Heart right ventricle (tissue), 16 donors: ENCODE results near the gene NOL9. TPM values are rescaled to one million over a fixed set of nuclear protein-coding genes. Genes with fewer than 3 reads are reported as not detected.
A peak's percentile ranks its signal among the peaks of the same experiment; 100 is the strongest.

Experiments
- ATAC-seq, 8 donors: fragments of 200-7000 bp; cut with Tn5 transposase; one replicate each; pipeline ENCODE4 v1.9.1; 2020; ENCODE audit warnings: mild to moderate bottlenecking in 8 of 8, moderate library complexity in 8 of 8, moderate number of reproducible peaks in 1 of 8
- DNase-seq, 2 donors: peaks; one replicate each; pipeline ENCODE4 v3.0.0-alpha.2; 2020
- H3K27ac ChIP-seq, 10 donors: fragments of 200-600 bp; sonication (generic) in 2 of 10; one replicate each; pipeline versions ENCODE4 v1.5.0 to v1.8.0; 2020 to 2022; ENCODE audit warnings: mild to moderate bottlenecking in 3 of 10
- H3K27me3 ChIP-seq, 7 donors: fragments of 200-600 bp; one replicate each; pipeline ENCODE4 v1.8.0; 2021 to 2022; ENCODE audit warnings: mild to moderate bottlenecking in 2 of 7
- H3K36me3 ChIP-seq, 9 donors: fragments of 200-600 bp; sonication (generic) in 1 of 9; one replicate each; pipeline versions ENCODE4 v1.5.0 to v1.8.0; 2020 to 2022; ENCODE audit warnings: mild to moderate bottlenecking in 2 of 9
- H3K4me1 ChIP-seq, 9 donors: fragments of 200-600 bp; sonication (generic) in 1 of 9; one replicate each; pipeline versions ENCODE4 v1.5.0 to v1.8.0; 2020 to 2022; ENCODE audit warnings: mild to moderate bottlenecking in 4 of 9
- H3K4me3 ChIP-seq, 10 donors: fragments of 200-600 bp; sonication (generic) in 2 of 10; one replicate each; pipeline versions ENCODE4 v1.5.0 to v1.8.0; 2020 to 2022; ENCODE audit warnings: mild to moderate bottlenecking in 7 of 10, moderate library complexity in 2 of 10
- H3K9me3 ChIP-seq, 11 donors: fragments of 200-600 bp in 10 of 11; sonication (generic) in 2 of 11; one replicate each; pipeline versions ENCODE4 v1.5.0 to v1.8.0; 2013 to 2022; ENCODE audit warnings: mild to moderate bottlenecking in 2 of 11, control low read depth in 1 of 11, moderate library complexity in 1 of 11
- CTCF ChIP-seq, 9 donors: fragments of 200-600 bp; sonication (generic) in 2 of 9; IDR thresholded peaks; one replicate each; pipeline versions ENCODE4 v1.5.0 to v1.8.0; 2021 to 2022; ENCODE audit warnings: antibody characterized with exemption in 9 of 9, mild to moderate bottlenecking in 5 of 9, moderate library complexity in 1 of 9
- WGBS, 2 donors: extraction: QIAGEN DNeasy Blood & Tissue Kit; methylation state at CpG; one replicate each; pipeline ENCODE4 v1.1.7; 2013; ENCODE audit warnings: inconsistent platforms in 1 of 2; 5-methylcytosine and 5-hydroxymethylcytosine counted together
- intact Hi-C, 10 donors: fragments of 100-400 bp; cut with DNase I; formaldehyde crosslinking; loops; one replicate each; pipeline versions ENCODE4 v1.11.1 to v1.14.2; 2022
- polyA plus RNA-seq, 2 donors: library from polyadenylated mRNA; stranded (reverse); fragments of 200-250 nt; gene quantifications; one replicate each; pipeline ENCODE4 v1.2.3, GENCODE V29; 2013
- total RNA-seq, 10 donors: library from RNA; stranded (reverse); fragmentation: NEBNext Ultra II Directional in 3 of 10; extraction: Animal tissue kit (Norgen Biotek cat#: 25700) in 3 of 10; gene quantifications; one replicate each; pipeline versions ENCODE4 v1.2.1 to v1.2.4, GENCODE V29; 2021 to 2023
- donor health status: Arrhythmogenic right ventricular cardiomyopathy.
- donor health status: ischemic (EF 13 %, LVEDD 7.1; RV severe dilation, severe dysfunction).
- donor health status: healthy with polysubstance abuse.
- donor health status: DM: no; HTN: yes; CAD: no.
- donor health status: DM: no; HTN: no; CAD: no.
- donor health status: ischemic (EF 25% LVEDD 6.9; RV normal size, moderate dysfunction).
- donor health status: ischemic (EF 25% LVEDD 5.7; RV mildly dilated, moderate dysfunction).
- donor health status: healthy.
- donor health status: DM: yes; HTN: yes; CAD: no.
- donor health status: Ischemic cardiomyopathy.
- donor health status: ischemic (EF 35%, LVEDD 5.7; RV mildly dilated, moderate dysfunction).
- donor health status: nonischemic (EF 11% LVEDD 7.7; RV severe dilation, severe dysfunction).
- donor health status: DM: yes; HTN: yes; CAD: no.
- donor health status: PGD.
- donor health status: ischemic (EF 29% LVEDD 5.4; RV normal size, mild dysfunction).
- donor health status: nonischemic (EF 23%, LVEDD 6.1; RV moderate dilation, normal function).

NOL9 gene
- total and polyA plus RNA-seq, 12 donors: 3.0 to 19.3 (median 15.1) TPM

GRCh38 chr1:6475381-6476133 lies 78.8 kb downstream of the NOL9 start:
- ATAC-seq (peak; percentile 42 to 79 (median 74)), DNase-seq (peak in 1 of 2 donors; percentile 63)
- Histone ChIP-seq H3K27me3 (no peaks in the 10 kb centered on the region), H3K9me3 (no peaks in the 10 kb centered on the region), H3K4me1 (peaks cover 0 to 3% (median 0%) of the 10 kb centered on the region in 9 donors), H3K4me3 (no peak overlapping the region), H3K36me3 (peaks cover 0 to 71% (median 21%) of the 10 kb centered on the region in 9 donors), H3K27ac (no peak overlapping the region)
- TF ChIP-seq CTCF (IDR thresholded peaks at IDR 0.05): peak; percentile 72 to 97 (median 90)
- intact Hi-C loops: no loop called here
- WGBS, 2 donors: 34 to 45% methylated on average over 33 of the region's 33 CpGs

GRCh38 chr1:6474815-6475282 lies 79.5 kb downstream of the NOL9 start:
- H3K4me1 ChIP-seq: peaks cover 0 to 3% (median 0%) of the 10 kb centered on the region in 9 donors
- intact Hi-C loops: no loop called here
- no peak for TF ChIP-seq CTCF (IDR thresholded peaks at IDR 0.05)
- ATAC-seq (no peak), DNase-seq (no peak)
- H3K27me3 ChIP-seq: no peaks in the 10 kb centered on the region
- H3K36me3 ChIP-seq: peaks cover 0 to 78% (median 28%) of the 10 kb centered on the region in 9 donors
- H3K9me3 ChIP-seq: no peaks in the 10 kb centered on the region
- WGBS, 2 donors: 78 to 85% methylated on average over 13 of the region's 13 CpGs
- no peak overlapping the region for H3K27ac ChIP-seq
- H3K4me3 ChIP-seq: no peak overlapping the region

GRCh38 chr1:6473974-6474814 lies 80.1 kb downstream of the NOL9 start:
- H3K27ac ChIP-seq: no peak overlapping the region
- peaks cover 0 to 85% (median 35%) of the 10 kb centered on the region in 9 donors for H3K36me3 ChIP-seq
- H3K9me3 ChIP-seq: no peaks in the 10 kb centered on the region
- no peak overlapping the region for H3K4me3 ChIP-seq
- peak in 1 of 8 donors; percentile 5 for ATAC-seq
- DNase-seq: no peak
- TF ChIP-seq CTCF (IDR thresholded peaks at IDR 0.05): no peak
- 78 to 87% methylated on average over 33 of the region's 33 CpGs for WGBS, 2 donors
- intact Hi-C loops: no loop called here
- H3K4me1 ChIP-seq: peaks cover 0 to 3% (median 0%) of the 10 kb centered on the region in 9 donors
- H3K27me3 ChIP-seq: no peaks in the 10 kb centered on the region

GRCh38 chr1:6473156-6473555 lies 81.2 kb downstream of the NOL9 start:
- intact Hi-C loops: no loop called here
- ATAC-seq: no peak
- 95% methylated on average over 18 of the region's 18 CpGs for WGBS, 2 donors

More at GRCh38 chr1:6473156-6473555, 81.2 kb downstream of the NOL9 start:
- DNase-seq: no peak
- no peaks in the 10 kb centered on the region for H3K27me3 ChIP-seq
- H3K27ac ChIP-seq: no peak overlapping the region
- peaks cover 0 to 3% (median 0%) of the 10 kb centered on the region in 9 donors for H3K4me1 ChIP-seq
- H3K4me3 ChIP-seq: no peak overlapping the region
- peaks cover 0 to 95% (median 35%) of the 10 kb centered on the region in 9 donors for H3K36me3 ChIP-seq
- no peak for TF ChIP-seq CTCF (IDR thresholded peaks at IDR 0.05)
- H3K9me3 ChIP-seq: no peaks in the 10 kb centered on the region
